ENCODE measurements around the gene SNX2.

Gene SNX2

GRCh38 chr5:122805481-122805880 is 30.6 kb downstream of the SNX2 start:
- TF ChIP-seq CTCF (IDR thresholded peaks at IDR 0.05; ENCODE audit: borderline replicate concordance, insufficient read depth, low read depth, low read length) = no peak
- H3K4me3 ChIP-seq (ENCODE audit: low read depth, low read length) = no peak overlapping the region

DNA sequence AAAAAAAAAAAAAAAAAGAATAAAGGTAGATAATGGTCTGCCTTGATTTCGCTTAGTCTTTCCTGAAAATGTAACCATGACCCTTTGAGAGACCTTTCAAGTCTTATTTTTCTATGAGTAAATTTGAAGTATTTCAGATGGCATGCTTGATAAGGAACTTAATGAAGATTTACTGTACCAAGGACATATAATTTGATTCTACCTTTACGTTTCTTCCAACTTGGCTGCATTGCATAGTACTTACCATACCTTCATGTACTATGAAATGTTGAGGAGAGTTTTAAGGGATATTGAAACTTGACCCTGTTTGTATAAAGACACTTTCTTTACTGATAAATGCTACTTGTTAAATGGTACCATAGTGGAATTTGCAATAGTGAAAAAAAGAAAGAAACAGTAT is 35.5 kb downstream of the SNX2 start:
- TF ChIP-seq CTCF (IDR thresholded peaks at IDR 0.05; ENCODE audit: borderline replicate concordance, insufficient read depth, low read depth, low read length) = no peak
- no peak overlapping the region for H3K4me3 ChIP-seq (ENCODE audit: low read depth, low read length)

DNA sequence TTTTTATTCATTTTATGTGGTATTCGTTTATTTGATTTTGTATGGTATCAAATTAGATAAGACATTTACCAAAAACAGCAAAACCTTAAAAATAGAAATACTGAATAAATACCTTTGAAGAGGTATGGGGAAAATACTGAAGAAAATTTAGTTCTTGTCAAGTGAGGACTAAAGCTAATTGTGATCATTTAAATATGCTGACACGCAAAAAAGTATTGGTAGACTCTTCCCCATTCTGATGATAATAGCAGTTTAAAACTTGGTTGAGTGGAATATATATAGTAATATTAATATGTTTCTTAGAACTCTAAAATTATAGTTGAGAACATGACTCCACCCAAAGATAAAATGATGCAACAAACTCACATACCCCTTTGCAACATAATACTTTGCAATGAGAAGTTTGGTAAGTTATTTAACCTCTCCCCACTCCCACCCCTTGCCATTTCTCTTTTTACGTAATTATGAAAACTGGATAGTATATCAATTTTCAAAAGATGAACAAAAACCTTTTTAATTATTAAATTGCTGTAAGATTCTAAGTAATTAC is 40.4 kb downstream of the SNX2 start:
- no peak for TF ChIP-seq CTCF (IDR thresholded peaks at IDR 0.05; ENCODE audit: borderline replicate concordance, insufficient read depth, low read depth, low read length)
- no peak overlapping the region for H3K4me3 ChIP-seq (ENCODE audit: low read depth, low read length)

GRCh38 chr5:122816756-122817155 is 41.9 kb downstream of the SNX2 start:
- no peak for TF ChIP-seq CTCF (IDR thresholded peaks at IDR 0.05; ENCODE audit: borderline replicate concordance, insufficient read depth, low read depth, low read length)
- no peak overlapping the region for H3K4me3 ChIP-seq (ENCODE audit: low read depth, low read length)

- no peak overlapping the region for H3K4me3 ChIP-seq (ENCODE audit: low read depth, low read length)
- no peak for TF ChIP-seq CTCF (IDR thresholded peaks at IDR 0.05; ENCODE audit: borderline replicate concordance, insufficient read depth, low read depth, low read length)
These were observed 57.1 kb downstream of the SNX2 start for GRCh38 chr5:122831984-122832383.

GRCh38 chr5:122835681-122836080 is 60.8 kb downstream of the SNX2 start:
- no peak overlapping the region for H3K4me3 ChIP-seq (ENCODE audit: low read depth, low read length)
- TF ChIP-seq CTCF (IDR thresholded peaks at IDR 0.05; ENCODE audit: borderline replicate concordance, insufficient read depth, low read depth, low read length) = no peak

DNA sequence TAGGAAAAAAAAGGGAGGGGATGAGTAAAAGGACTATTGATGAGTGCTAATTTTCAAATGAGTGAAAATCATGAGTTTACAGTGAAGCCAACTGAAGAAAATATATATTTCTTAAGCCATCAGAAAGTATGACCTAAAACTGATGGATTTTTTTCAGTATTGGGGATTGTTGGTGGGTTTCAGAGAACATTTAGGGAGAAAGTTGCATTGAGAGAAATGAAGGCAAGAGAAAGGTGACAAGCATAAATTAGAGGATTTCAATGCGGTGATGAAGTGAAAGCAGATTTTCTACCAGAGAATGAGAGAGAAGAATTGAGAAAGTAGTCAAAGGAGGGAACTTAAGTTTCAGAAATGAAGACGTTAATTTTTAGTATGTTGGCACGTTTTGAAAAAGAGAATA is 62.1 kb downstream of the SNX2 start:
- TF ChIP-seq CTCF (IDR thresholded peaks at IDR 0.05; ENCODE audit: borderline replicate concordance, insufficient read depth, low read depth, low read length) = no peak

More for the DNA sequence above, 62.1 kb downstream of the SNX2 start:
- no peak overlapping the region for H3K4me3 ChIP-seq (ENCODE audit: low read depth, low read length)
